ENCODE results near the gene LUM. TPM values are rescaled to one million over a fixed set of nuclear protein-coding genes. Genes with fewer than 3 reads are reported as not detected.

Gene LUM
- total and polyA plus RNA-seq, 2 of the 4 experiments (the other 2 are of a cell fraction): 50.0 to 70.5 TPM

- H4K91ac ChIP-seq (ENCODE audit: insufficient read depth, low read depth, low read length): no peak within 1 kb of the TSS
- no peak within 1 kb of the TSS for H3K9ac ChIP-seq (ENCODE audit: low read depth, low read length)
- H2BK5ac ChIP-seq (ENCODE audit: low read depth, low read length, poor library complexity, severe bottlenecking): no peak within 1 kb of the TSS
- no peak within 1 kb of the TSS for H2BK20ac ChIP-seq (ENCODE audit: low read depth, low read length)
- no peak for ATAC-seq (ENCODE audit: low read depth)
- H3K18ac ChIP-seq (ENCODE audit: low read depth, low read length): no peak within 1 kb of the TSS
- no TSS peak for BruUV-seq (replicated peaks)
- no CpG with 5 or more reads among the region's 9 CpGs for WGBS, 2 experiments (ENCODE audit: extremely low coverage in 2 of 2, insufficient read length in 1 of 2)
- no peaks in the 10 kb centered on the region for H3K36me3 ChIP-seq (ENCODE audit: control insufficient read depth, insufficient read depth, low read length)
- ChIA-PET POLR2A (ENCODE audit: unreplicated experiment) (no interaction called here), CTCF (no interaction called here)
- DNase-seq: no peak
- H3K14ac ChIP-seq (replicated peaks; ENCODE audit: low read depth, low read length): no peak within 1 kb of the TSS
- H3K27ac ChIP-seq (ENCODE audit: insufficient read depth, low read length): no peak within 1 kb of the TSS
- no peak within 1 kb of the TSS for H3K4me3 ChIP-seq (ENCODE audit: insufficient read depth, low read depth, low read length)
- H3K4me2 ChIP-seq (ENCODE audit: low read depth, low read length): no peak within 1 kb of the TSS
- no peaks in the 10 kb centered on the region for H3K9me1 ChIP-seq (ENCODE audit: insufficient read depth, low read length)
- H4K20me1 ChIP-seq (ENCODE audit: insufficient read depth, low read length): no peaks in the 10 kb centered on the region
- H2BK120ac ChIP-seq (ENCODE audit: low read depth, low read length): no peak within 1 kb of the TSS
- no peaks in the 10 kb centered on the region for H3K9me3 ChIP-seq (ENCODE audit: control insufficient read depth, insufficient read depth, low read length)
- no peak within 1 kb of the TSS for H3K56ac ChIP-seq (ENCODE audit: extremely low read depth, insufficient read depth, low read length)
- no peak within 1 kb of the TSS for H4K5ac ChIP-seq (ENCODE audit: low read depth, low read length)
- H2AK5ac ChIP-seq (ENCODE audit: low read depth, low read length): no peak within 1 kb of the TSS
- H2BK15ac ChIP-seq (ENCODE audit: low read depth, low read length): no peak within 1 kb of the TSS
- H4K8ac ChIP-seq (ENCODE audit: low read depth in 2 of 2, low read length in 2 of 2): no peak within 1 kb of the TSS
- in situ Hi-C loops (cut with MboI; ENCODE audit: low sequenced_read_pairs): no loop called here
- no peaks in the 10 kb centered on the region for H3K79me1 ChIP-seq (ENCODE audit: low read depth in 1 of 2, low read length in 2 of 2)
- dilution Hi-C loops (cut with HindIII; ENCODE audit: low sequenced_read_pairs, unreplicated experiment): no loop called here
- no peak within 1 kb of the TSS for H3K23ac ChIP-seq (ENCODE audit: low read depth, low read length)
- no peak within 1 kb of the TSS for H3K4ac ChIP-seq (ENCODE audit: low read depth, low read length)
- TF ChIP-seq MAFK (IDR thresholded peaks at IDR 0.05; ENCODE audit: low read depth, low read length) (peak; percentile 42; the same call in 1 of the 2 replicates), CEBPB (IDR thresholded peaks at IDR 0.05; ENCODE audit: low read depth, low read length) (no peak)
- intact Hi-C loops (cut with micrococcal nuclease): loop anchor here (5.0 kb wide), 1 partner anchor 50 kb away; no protein-coding TSS in a partner anchor
- no peaks in the 10 kb centered on the region for H3K27me3 ChIP-seq (ENCODE audit: control insufficient read depth, insufficient read depth, low read length)
- no peak within 1 kb of the TSS for H2AK9ac ChIP-seq (replicated peaks; ENCODE audit: low read depth, low read length, poor library complexity)
- H3K4me1 ChIP-seq (ENCODE audit: control insufficient read depth, insufficient read depth, low read length): no peaks in the 10 kb centered on the region
- H2AFZ ChIP-seq (replicated peaks; ENCODE audit: low read length, poor library complexity): no peak within 1 kb of the TSS
Observed at GRCh38 chr12:91057368-91058165, 53.7 kb downstream of the LUM start, which contains the start of gene KERA. Gene KERA (minus strand): TSS chr12:91058024. CDS start chr12:91056281, 1,743 bp downstream.
